HG03280 (cell line): ENCODE measurements around the gene TTC7B.

Experiments
- ATAC-seq: cut with Tn5 transposase; IDR thresholded peaks from one replicate; pipeline ENCODE4 v1.9.1; 2021; ENCODE audit warnings: mild to moderate bottlenecking, moderate library complexity; ENCODE audit not compliant: unreplicated experiment

Gene TTC7B

DNA sequence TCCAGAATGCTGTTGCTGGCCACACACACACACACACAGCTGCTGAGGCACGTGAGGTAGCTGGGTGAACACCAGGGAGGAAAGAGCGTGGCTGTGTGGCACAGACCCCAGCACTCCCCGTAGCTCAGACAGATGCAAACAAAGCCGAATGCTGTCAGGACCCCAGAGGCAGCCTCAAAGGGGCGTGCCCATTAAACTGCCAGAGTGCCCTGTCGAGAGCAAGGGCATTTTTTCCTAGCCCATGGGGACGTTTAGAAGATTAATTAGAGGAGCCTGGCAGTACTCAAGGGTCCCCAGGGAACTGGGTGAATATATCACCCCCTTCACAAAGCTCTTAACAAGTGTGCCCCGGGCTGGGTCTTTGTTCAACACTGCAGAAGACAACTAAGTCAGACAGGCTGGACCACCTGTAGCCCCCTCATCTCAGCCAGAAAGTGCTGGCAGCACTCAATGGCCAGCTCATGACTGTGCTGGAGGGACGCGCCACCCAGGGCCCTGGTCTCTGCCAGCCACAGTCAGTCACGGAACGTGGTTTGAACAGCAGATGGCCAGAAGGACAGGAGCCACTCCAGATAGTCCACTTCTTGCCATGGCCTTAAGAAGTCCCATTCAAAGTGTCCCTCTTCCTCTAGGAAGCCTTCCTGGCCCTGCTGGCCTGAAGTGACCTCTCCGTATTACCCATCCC is 37.5 kb downstream of the TTC7B start:
- no peak for ATAC-seq

DNA sequence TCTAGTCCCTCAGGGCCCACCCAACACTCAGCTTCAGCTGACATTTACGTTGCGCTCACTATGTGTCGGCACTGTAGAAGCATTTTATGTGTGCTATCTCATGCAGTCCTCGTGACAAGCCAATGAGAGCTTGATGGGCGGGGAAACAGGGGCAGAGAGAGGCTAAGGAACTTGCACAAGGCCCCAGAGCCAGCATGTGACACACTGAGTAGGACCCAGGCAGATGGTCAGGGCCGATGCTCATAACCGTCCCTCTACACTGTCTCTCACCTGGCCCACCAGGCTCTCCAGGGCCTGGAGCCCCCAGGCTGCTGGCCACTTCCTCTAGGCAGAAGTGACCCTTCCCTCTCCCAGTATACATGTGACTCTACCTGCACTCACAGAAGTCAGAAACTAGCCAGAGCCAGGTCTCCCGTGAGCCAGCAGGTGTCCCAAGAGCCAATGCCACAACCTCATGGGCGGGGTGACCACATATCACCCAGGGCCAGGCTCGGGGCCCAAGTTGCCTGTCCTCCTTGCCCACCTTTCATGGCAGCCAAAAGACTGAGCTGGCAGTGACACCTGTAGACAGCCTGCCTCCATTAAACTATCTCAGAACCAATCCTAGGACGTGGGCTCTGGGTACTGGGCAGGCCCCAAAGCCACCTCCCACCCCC is 38.3 kb downstream of the TTC7B start:
- no peak for ATAC-seq

DNA sequence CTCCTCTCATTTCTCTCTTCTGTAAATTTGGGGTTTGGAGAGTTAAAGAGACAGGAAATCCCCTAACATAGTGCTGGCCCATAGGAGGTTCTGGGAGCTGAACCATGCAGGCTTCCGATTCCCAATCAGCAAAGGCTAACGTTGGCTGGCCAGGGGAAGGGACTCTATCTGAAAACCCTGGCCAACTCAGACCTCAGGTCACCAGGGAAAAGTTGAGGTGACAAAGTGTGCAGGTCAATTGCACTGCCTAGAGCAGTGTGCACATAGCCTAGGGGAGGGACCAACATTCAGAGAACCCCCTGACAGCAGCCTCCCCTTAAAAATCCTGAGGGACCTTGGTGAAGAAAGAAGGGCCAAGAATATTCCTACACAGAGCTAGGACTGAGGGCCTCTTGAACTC is 38.9 kb downstream of the TTC7B start:
- ATAC-seq = no peak

DNA sequence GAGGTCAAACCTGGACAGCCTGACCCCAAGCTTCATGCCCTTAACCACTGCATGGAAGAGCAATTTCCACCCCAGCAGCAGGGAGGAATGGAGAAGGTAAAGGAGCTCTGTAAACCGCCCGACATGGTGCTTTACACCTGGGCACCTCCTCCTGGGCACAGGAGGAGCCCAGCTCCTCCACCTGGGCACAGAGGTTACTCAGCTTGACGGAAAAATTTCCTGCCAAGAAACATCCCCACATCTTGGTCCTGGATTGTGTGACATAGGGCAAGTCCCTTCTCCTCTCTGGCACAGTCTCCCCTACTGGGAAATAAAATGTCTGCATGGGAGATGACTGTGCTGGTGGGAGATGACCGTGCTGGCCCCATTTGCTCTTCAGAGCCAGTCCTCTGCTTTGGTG is 40.8 kb downstream of the TTC7B start:
- no peak for ATAC-seq

DNA sequence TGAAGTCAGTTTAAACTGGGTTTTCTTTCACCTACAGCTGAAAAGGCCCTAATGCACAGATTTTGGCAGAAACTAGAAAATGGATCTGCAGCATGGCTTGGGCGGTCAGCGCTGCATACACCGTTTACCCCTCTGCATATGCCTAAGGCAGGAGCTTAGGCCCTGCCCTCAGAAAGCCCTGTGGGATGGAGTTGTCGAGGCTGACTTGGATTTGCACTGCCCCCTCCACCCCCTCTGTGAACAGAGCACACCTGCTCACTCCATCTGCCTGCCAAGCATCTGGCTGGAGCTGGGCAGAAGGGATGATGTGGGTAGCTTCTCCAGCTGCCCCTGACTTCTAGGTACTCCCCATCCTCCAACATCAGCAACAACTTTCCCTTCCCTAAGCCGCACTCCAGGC is 41.9 kb downstream of the TTC7B start:
- ATAC-seq = no peak

- no peak for ATAC-seq
Measured at GRCh38 chr14:90773705-90774104, 42.5 kb downstream of the TTC7B start.

- no peak for ATAC-seq
Measured at GRCh38 chr14:90773196-90773486, 43.1 kb downstream of the TTC7B start.

GRCh38 chr14:90767899-90768298 is 48.3 kb downstream of the TTC7B start:
- ATAC-seq = no peak

DNA sequence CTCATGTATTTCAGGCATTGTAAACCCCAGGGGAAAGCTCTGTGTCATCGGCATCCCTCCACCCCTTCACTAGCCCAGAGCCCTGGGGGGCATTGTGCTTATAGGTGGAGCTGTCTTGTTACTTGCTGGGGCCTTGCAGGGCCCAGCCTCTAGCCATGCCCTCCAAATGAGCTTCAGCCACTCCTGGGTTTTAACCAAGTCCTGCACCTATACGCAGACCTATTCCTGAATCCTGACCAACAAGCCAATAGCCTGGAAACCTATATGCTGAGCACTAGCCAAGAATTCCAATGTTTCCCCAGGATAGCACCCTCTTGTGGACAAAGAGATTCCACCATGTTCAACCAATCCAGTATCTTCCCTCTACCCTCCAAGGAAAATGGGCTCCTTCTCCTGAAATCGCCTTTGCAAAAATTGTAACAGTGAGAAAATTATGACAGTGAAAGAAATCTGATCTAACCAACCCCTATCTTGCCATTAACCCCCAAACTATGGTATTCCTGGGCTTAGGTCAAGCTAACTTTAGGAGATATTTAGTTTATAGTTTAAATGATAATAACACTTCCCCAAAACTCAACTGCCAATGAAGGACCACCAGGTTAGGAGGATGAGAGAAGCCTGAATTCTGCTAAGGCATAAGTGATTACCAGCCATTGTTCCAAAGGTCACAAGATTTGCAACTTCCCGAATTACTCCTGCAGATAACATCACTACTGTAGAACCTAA is 55.5 kb downstream of the TTC7B start:
- ATAC-seq = no peak

DNA sequence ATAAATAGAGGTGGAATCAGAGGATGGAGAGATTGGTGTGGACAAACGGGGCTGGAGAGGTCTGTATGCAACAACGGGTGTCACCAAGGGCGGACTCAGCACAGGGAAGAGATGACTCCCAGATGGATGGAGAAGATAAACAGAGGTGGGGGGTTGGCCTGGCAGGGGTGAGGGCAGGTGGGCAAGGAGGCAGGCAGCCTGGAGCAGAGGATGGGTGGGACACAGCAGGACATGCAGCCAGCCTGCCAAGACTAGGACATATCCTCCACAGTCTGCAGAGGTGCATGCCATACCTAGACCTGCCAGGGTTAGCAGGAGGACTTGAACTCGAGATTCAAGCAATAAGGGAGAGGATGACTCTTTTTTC is 56.2 kb downstream of the TTC7B start:
- no peak for ATAC-seq

- ATAC-seq = no peak
Measured at GRCh38 chr14:90759370-90760077, 56.7 kb downstream of the TTC7B start.

DNA sequence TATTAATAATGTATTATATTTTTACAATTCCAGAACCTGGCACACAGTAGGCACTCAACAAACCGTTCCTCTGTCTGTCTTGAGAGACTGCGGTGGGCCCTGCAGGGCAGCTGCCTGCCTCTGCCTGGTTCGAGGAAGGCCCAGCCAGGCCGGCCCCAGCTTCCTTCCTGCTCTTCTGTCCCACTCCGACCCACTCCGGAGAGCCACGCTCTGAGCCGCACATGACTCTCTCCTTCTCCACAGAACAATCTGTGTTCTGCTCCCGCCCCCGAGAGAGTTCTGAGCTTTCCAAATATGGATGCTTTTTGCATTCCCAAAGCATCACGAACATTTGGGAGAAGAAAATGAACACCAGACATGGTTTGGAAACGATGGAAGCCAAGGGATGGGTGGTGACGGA is 57.3 kb downstream of the TTC7B start:
- no peak for ATAC-seq

DNA sequence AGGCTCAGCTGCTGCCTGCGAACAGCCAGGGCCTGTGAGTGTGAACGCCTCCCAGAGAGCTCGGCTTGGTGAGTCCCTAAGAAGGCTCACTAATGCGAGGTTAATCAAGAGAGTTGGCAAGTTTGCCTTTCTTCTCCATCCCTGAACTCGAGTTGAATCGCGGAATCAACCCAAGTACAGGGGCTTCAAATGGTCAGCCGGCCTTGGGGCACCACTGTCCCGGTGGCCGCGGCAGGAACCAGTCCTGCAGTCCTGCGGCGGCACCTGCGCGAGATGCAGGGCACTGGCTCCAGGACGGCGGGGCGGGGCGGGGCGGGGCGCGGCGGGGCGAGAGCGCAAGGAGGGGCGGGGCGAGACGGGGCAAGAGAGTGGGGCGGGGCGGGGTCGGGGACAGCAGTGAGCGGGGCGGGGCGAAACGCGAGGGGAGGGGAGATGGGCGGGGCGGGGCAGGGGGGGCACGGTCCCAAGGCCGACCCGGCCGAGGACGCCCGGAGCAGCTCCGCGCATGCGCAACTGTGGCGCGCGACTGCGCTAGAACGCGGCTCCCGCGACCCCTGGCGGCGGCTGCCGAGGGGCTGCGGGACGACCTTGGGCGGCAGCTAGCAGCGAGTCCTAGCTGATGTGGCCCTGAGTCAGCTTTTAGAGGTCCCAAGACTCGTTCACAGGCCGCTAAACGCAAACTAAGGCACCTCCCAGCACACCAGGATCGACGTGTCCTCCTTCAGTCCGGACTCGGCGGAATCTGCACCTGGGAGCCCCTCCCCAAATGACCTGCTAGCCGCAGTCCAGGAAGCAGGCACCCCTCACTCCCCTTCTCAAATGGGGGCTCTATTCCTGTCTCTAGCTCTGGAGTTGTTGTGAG is 58.0 kb downstream of the TTC7B start:
- ATAC-seq = peak; percentile 84

GRCh38 chr14:90757452-90757851 is 58.8 kb downstream of the TTC7B start:
- ATAC-seq = no peak

GRCh38 chr14:90756755-90757345 is 59.4 kb downstream of the TTC7B start:
- no peak for ATAC-seq

GRCh38 chr14:90755661-90756304 is 60.4 kb downstream of the TTC7B start:
- no peak for ATAC-seq

DNA sequence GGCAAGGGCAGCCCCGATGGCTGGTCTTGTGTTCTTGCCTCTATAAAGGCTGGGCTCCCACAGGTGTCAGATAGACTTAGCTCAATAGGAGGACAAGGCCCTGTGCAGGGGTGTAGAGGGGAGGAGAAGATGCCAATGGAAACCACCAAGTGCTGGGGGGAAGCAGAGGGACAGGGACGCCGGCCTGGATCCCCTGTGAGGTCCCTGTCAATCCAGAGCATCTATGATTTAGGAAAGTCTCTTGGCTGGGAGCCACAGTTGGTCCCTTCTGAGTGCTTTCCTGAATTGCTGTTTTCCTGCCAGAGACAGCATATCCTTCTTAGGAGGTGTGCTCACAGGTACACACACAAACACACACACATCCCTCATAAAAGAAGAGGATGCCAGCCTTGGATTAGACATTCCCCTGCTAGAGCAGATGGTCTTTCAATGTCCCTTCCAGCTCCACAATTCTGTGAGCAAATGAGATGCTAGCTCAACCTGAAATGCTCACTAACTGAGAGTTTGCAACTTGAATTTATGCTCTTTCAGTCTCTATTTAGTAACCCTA is 62.7 kb downstream of the TTC7B start:
- no peak for ATAC-seq

DNA sequence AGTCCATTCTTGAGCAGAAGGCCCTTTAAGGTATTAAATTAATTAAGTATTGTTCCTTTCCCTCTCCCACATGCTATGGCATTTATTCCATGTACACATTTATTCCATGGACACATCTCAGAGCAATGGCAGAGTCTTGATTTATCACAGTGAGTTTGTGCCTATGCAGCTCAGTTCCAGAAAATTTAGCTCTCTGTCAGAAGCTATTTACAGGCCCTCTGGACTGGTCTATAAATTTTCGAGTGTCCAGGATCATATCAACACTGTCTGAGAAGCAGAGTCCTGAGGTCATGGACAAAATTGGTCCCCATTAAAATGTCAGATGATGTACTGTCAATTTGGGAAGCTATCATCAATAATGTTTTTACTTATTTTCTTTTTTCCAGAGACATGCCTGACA is 65.5 kb downstream of the TTC7B start:
- no peak for ATAC-seq

GRCh38 chr14:90750191-90750590 is 66.0 kb downstream of the TTC7B start:
- ATAC-seq = no peak

DNA sequence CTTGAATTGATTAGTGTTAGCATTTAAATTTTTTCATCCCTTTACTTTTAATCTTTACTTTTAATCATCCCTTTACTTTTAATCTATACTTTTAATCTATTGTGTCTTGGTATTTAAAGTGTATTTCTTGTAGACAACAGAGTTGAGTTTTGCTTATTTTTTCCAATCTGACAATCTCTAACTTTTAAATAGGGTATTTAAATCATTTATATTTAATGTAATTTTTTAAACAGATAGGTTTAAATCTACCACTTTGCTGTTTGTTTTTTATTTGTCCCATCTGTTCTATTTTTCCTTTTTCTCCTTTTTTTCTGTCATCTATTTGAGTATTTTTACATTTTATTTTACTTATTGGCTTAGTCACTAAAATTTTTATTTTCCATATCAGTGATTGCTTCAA is 68.3 kb downstream of the TTC7B start:
- ATAC-seq = no peak
